WTC11 (cell line): ENCODE results near the gene SLC25A19. TPM values are rescaled to one million over a fixed set of nuclear protein-coding genes. Genes with fewer than 3 reads are reported as not detected.
A peak's percentile ranks its signal among the peaks of the same experiment; 100 is the strongest.

Source experiments
- ATAC-seq: fragments of 200-7000 bp; cut with Tn5 transposase; 2 replicates; pipeline ENCODE4 v1.10.0; 2021; ENCODE audit warnings: mild to moderate bottlenecking, moderate library complexity
- CTCF ChIA-PET: fragments of 300-600 bp; sonication (Branson Sonifier 250); formaldehyde crosslinking; loops from one replicate; lab custom pipeline; 2021; ENCODE audit warnings: antibody characterized with exemption; lab: Charles Lee
- POLR2A ChIA-PET: fragments of 350-600 bp; sonication (Branson Sonifier 250); formaldehyde crosslinking; loops from one replicate; lab custom pipeline; 2021; ENCODE audit warnings: antibody characterized with exemption; lab: Charles Lee
- DNase-seq: peaks from one replicate; pipeline ENCODE4 v3.0.0; 2021; ENCODE audit warnings: low spot score
- H3K27ac Mint-ChIP-seq: 2 replicates; pipeline ENCODE4 v1.8.0; 2021; ENCODE audit warnings: mixed read lengths
- H3K27me3 Mint-ChIP-seq: 2 replicates; pipeline ENCODE4 v1.8.0; 2021; ENCODE audit warnings: low read depth, mild to moderate bottlenecking, moderate library complexity, mixed read lengths
- H3K36me3 Mint-ChIP-seq: 2 replicates; pipeline ENCODE4 v1.8.0; 2021; ENCODE audit warnings: mixed read lengths
- H3K4me1 Mint-ChIP-seq: 2 replicates; pipeline ENCODE4 v1.8.0; 2022; ENCODE audit warnings: mixed read lengths
- H3K4me3 Mint-ChIP-seq: 2 replicates; pipeline ENCODE4 v1.8.0; 2021; ENCODE audit warnings: mild to moderate bottlenecking, moderate library complexity, mixed read lengths
- H3K9me3 Mint-ChIP-seq: 2 replicates; pipeline ENCODE4 v1.8.0; 2021; ENCODE audit warnings: mixed read lengths
- AR ChIP-seq: fragments of 250-450 bp; sonication (Bioruptor Pico); IDR thresholded peaks from 2 replicates; pipeline ENCODE4 v1.9.0; 2021; ENCODE audit warnings: mild to moderate bottlenecking
- ETV6 ChIP-seq: sonication (generic); formaldehyde crosslinking; IDR thresholded peaks from 2 replicates; pipeline ENCODE4 v1.8.1; 2022; ENCODE audit warnings: mild to moderate bottlenecking, missing genetic modification reagents
- FOXJ3 ChIP-seq: sonication (generic); formaldehyde crosslinking; IDR thresholded peaks from 2 replicates; pipeline ENCODE4 v1.9.0; 2021; ENCODE audit warnings: missing genetic modification reagents, mild to moderate bottlenecking, borderline replicate concordance
- GRHL2 ChIP-seq: fragments of 250-450 bp; sonication (Bioruptor Pico); IDR thresholded peaks from 2 replicates; pipeline ENCODE4 v1.8.0; 2022; ENCODE audit warnings: mild to moderate bottlenecking, moderate library complexity; ENCODE audit not compliant: insufficient replicate concordance, severe bottlenecking
- HMGXB4 ChIP-seq: sonication (generic); formaldehyde crosslinking; IDR thresholded peaks from 2 replicates; pipeline ENCODE4 v1.8.1; 2023; ENCODE audit warnings: mild to moderate bottlenecking, moderate library complexity, missing genetic modification reagents
- JAZF1 ChIP-seq: fragments of 250-450 bp; sonication (Bioruptor Pico); IDR thresholded peaks from 2 replicates; pipeline ENCODE4 v1.9.0; 2021; ENCODE audit warnings: moderate library complexity, mild to moderate bottlenecking, inconsistent platforms
- MAX ChIP-seq: sonication (generic); formaldehyde crosslinking; IDR thresholded peaks from 2 replicates; pipeline ENCODE4 v1.8.0; 2022; ENCODE audit warnings: mild to moderate bottlenecking, missing genetic modification reagents
- MYBL2 ChIP-seq: sonication (generic); formaldehyde crosslinking; IDR thresholded peaks from 2 replicates; pipeline ENCODE4 v1.8.1; 2023; ENCODE audit warnings: mild to moderate bottlenecking, moderate library complexity, missing genetic modification reagents
- NR1H2 ChIP-seq: sonication (generic); formaldehyde crosslinking; IDR thresholded peaks from 2 replicates; pipeline ENCODE4 v1.9.0; 2021; ENCODE audit warnings: mild to moderate bottlenecking, moderate library complexity, missing genetic modification reagents
- PRDM15 ChIP-seq: sonication (generic); formaldehyde crosslinking; IDR thresholded peaks from 2 replicates; pipeline ENCODE4 v1.8.0; 2022; ENCODE audit warnings: missing genetic modification reagents
- PRRX2 ChIP-seq: fragments of 250-450 bp; sonication (Bioruptor Pico); IDR thresholded peaks from 2 replicates; pipeline ENCODE4 v1.8.0; 2021; ENCODE audit warnings: mild to moderate bottlenecking
- RELA ChIP-seq: sonication (generic); formaldehyde crosslinking; IDR thresholded peaks from 2 replicates; pipeline ENCODE4 v1.8.1; 2022; ENCODE audit warnings: missing genetic modification reagents, mild to moderate bottlenecking, borderline replicate concordance
- RORB ChIP-seq: fragments of 250-450 bp; sonication (Bioruptor Pico); IDR thresholded peaks from 2 replicates; pipeline ENCODE4 v1.9.0; 2021; ENCODE audit warnings: mild to moderate bottlenecking
- SOX15 ChIP-seq: fragments of 250-450 bp; sonication (Bioruptor Pico); IDR thresholded peaks from 2 replicates; pipeline ENCODE4 v1.9.0; 2021; ENCODE audit warnings: mild to moderate bottlenecking
- SP1 ChIP-seq: sonication (generic); formaldehyde crosslinking; conservative IDR thresholded peaks from 2 replicates; pipeline ENCODE4 v1.8.1; 2022; ENCODE audit warnings: missing genetic modification reagents
- TEAD4 ChIP-seq: sonication (generic); formaldehyde crosslinking; IDR thresholded peaks from 2 replicates; pipeline ENCODE4 v1.8.0; 2022; ENCODE audit warnings: mild to moderate bottlenecking, missing genetic modification reagents
- TP53 ChIP-seq: sonication (generic); formaldehyde crosslinking; IDR thresholded peaks from 2 replicates; pipeline ENCODE4 v1.8.1; 2023; ENCODE audit warnings: mild to moderate bottlenecking, missing genetic modification reagents
- ZBTB43 ChIP-seq: sonication (generic); formaldehyde crosslinking; IDR thresholded peaks from 2 replicates; pipeline ENCODE4 v1.8.1; 2023; ENCODE audit warnings: mild to moderate bottlenecking, missing genetic modification reagents
- ZMAT4 ChIP-seq: fragments of 250-450 bp; sonication (Bioruptor Pico); IDR thresholded peaks from 2 replicates; pipeline ENCODE4 v1.9.0; 2021; ENCODE audit warnings: mild to moderate bottlenecking
- ZNF219 ChIP-seq: sonication (generic); formaldehyde crosslinking; IDR thresholded peaks from 2 replicates; pipeline ENCODE4 v1.8.0; 2023; ENCODE audit warnings: missing genetic modification reagents, mild to moderate bottlenecking, borderline replicate concordance
- ZNF317 ChIP-seq: sonication (generic); formaldehyde crosslinking; IDR thresholded peaks from 2 replicates; pipeline ENCODE4 v1.8.1; 2023; ENCODE audit warnings: low read depth, mild to moderate bottlenecking, moderate library complexity, missing genetic modification reagents, borderline replicate concordance
- ZNF396 ChIP-seq: fragments of 250-450 bp; sonication (Bioruptor Pico); IDR thresholded peaks from 2 replicates; pipeline ENCODE4 v1.8.0; 2021; ENCODE audit warnings: mild to moderate bottlenecking, moderate library complexity, borderline replicate concordance
- ZNF416 ChIP-seq: fragments of 250-450 bp; sonication (Bioruptor Pico); IDR thresholded peaks from 2 replicates; pipeline ENCODE4 v1.9.0; 2021; ENCODE audit warnings: mild to moderate bottlenecking, inconsistent platforms
- ZNF512 ChIP-seq: sonication (generic); formaldehyde crosslinking; IDR thresholded peaks from 2 replicates; pipeline ENCODE4 v1.8.1; 2022; ENCODE audit warnings: missing genetic modification reagents, borderline replicate concordance
- total RNA-seq: library from RNA; stranded (reverse); gene quantifications from 3 replicates; pipeline ENCODE4 v1.2.3, GENCODE V29; 2021

Gene SLC25A19
- total RNA-seq, 1 experiment from 2014 or later: 27.7 TPM

GRCh38 chr17:75318211-75318610, 29.0 kb upstream of the SLC25A19 start (continued):
- TF ChIP-seq ZNF512 (no peak), GRHL2 (CRISPR knock-in tag) (no peak)

- CTCF ChIA-PET: interaction anchor here (0.8 to 1.3 kb wide), 3 partner anchors 28 to 47 kb away, joined by 3 to 5 read pairs (median 3); partner anchors contain the start of genes MIF4GD and SLC25A19
- POLR2A ChIA-PET: interaction anchor here (1.2 kb wide), 1 partner anchor 28 kb away, joined by 3 read pairs; the partner anchor contains the start of gene SLC25A19
- Mint-ChIP-seq H3K36me3 (peaks cover 21% of the 10 kb centered on the region), H3K4me3 (no peak overlapping the region), H3K27ac (peak overlapping the region; percentile 77), H3K4me1 (peaks cover 12% of the 10 kb centered on the region), H3K9me3 (no peaks in the 10 kb centered on the region), H3K27me3 (no peaks in the 10 kb centered on the region)
- DNase-seq (peak; percentile 55), ATAC-seq (peak; percentile 65)
- TF ChIP-seq ZBTB43 (CRISPR knock-in tag): no peak
- no peak for TF ChIP-seq RELA (CRISPR knock-in tag)
- TF ChIP-seq SOX15: no peak
- TF ChIP-seq TEAD4 (CRISPR knock-in tag): no peak
- TF ChIP-seq TP53 (CRISPR knock-in tag): no peak
- TF ChIP-seq ZNF317: no peak
- TF ChIP-seq ZNF396 (CRISPR knock-in tag): no peak
- TF ChIP-seq PRRX2 (CRISPR knock-in tag): no peak
- no peak for TF ChIP-seq ZNF219 (CRISPR knock-in tag)
- TF ChIP-seq ETV6: no peak
- no peak for TF ChIP-seq NR1H2 (CRISPR knock-in tag)
- no peak for TF ChIP-seq FOXJ3 (CRISPR knock-in tag)
- TF ChIP-seq ZMAT4: no peak
- no peak for TF ChIP-seq ZNF416 (CRISPR knock-in tag)
- TF ChIP-seq GRHL2 (CRISPR knock-in tag): no peak
- no peak for TF ChIP-seq RORB (CRISPR knock-in tag)
Observed at GRCh38 chr17:75317671-75318070, 28.4 kb upstream of the SLC25A19 start.

GRCh38 chr17:75316253-75316652, 27.0 kb upstream of the SLC25A19 start:
- Mint-ChIP-seq H3K4me1 (peaks cover 12% of the 10 kb centered on the region), H3K9me3 (no peaks in the 10 kb centered on the region), H3K27ac (no peak overlapping the region), H3K36me3 (peaks cover 14% of the 10 kb centered on the region), H3K4me3 (no peak overlapping the region), H3K27me3 (no peaks in the 10 kb centered on the region)
- DNase-seq (no peak), ATAC-seq (no peak)
- POLR2A ChIA-PET: no interaction called here
- CTCF ChIA-PET: interaction anchor here (0.7 to 1.5 kb wide), 7 partner anchors 17 to 437 kb away, joined by 3 to 7 read pairs (median 3); partner anchors contain the start of gene SLC25A19
- TF ChIP-seq NR1H2 (CRISPR knock-in tag) (no peak), PRDM15 (CRISPR knock-in tag) (no peak), MYBL2 (CRISPR knock-in tag) (no peak), JAZF1 (no peak), SP1 (CRISPR knock-in tag) (no peak), AR (CRISPR knock-in tag) (no peak), MAX (no peak), HMGXB4 (CRISPR knock-in tag) (no peak)
